Brain microvascular endothelial cell (primary cell): Measurements from ENCODE around the gene USP27X.

Experiments
- DNase-seq: peaks from one replicate; pipeline ENCODE4 v3.0.0-alpha.2; 2020
- H3K27ac ChIP-seq: fragments of 250-450 bp; sonication (Bioruptor Pico); 2 replicates; pipeline ENCODE4 v1.5.1; 2020; ENCODE audit warnings: mild to moderate bottlenecking, moderate library complexity
- H3K27me3 ChIP-seq: fragments of 250-450 bp; sonication (Bioruptor Pico); replicated peaks from 2 replicates; pipeline ENCODE4 v1.5.1; 2020; ENCODE audit warnings: mild to moderate bottlenecking
- H3K36me3 ChIP-seq: fragments of 250-450 bp; sonication (Bioruptor Pico); replicated peaks from 2 replicates; pipeline ENCODE4 v1.5.1; 2020; ENCODE audit warnings: mild to moderate bottlenecking
- H3K4me3 ChIP-seq: 2 replicates; pipeline ENCODE4 v1.5.1; 2011; ENCODE audit warnings: low read depth, mild to moderate bottlenecking, control low read depth, low read length, moderate library complexity
- CTCF ChIP-seq: IDR thresholded peaks from 2 replicates; pipeline ENCODE4 v1.5.1; 2011; ENCODE audit warnings: low read depth, mild to moderate bottlenecking, moderate library complexity, low read length, control low read depth, inconsistent platforms; ENCODE audit errors: missing control alignments
- in situ Hi-C: cut with HindIII; loops from 2 replicates; pipeline ENCODE4 v1.10.0; 2017; ENCODE audit warnings: low sequenced_read_pairs, low pct_ligation_motif_present

The USP27X gene

GRCh38 chrX:49877397-49878101 is 1.7 kb upstream of the USP27X start:
- in situ Hi-C loops = no loop called here
- no peak overlapping the region for H3K27ac ChIP-seq

GRCh38 chrX:49878128-49878833 is 1.0 kb upstream of the USP27X start:
- no peak overlapping the region for H3K27ac ChIP-seq
- no peak for DNase-seq
- in situ Hi-C loops = no loop called here
- no peaks in the 10 kb centered on the region for H3K36me3 ChIP-seq
- H3K4me3 ChIP-seq = peak overlapping the region; percentile 61
- no peaks in the 10 kb centered on the region for H3K27me3 ChIP-seq
- no peak for TF ChIP-seq CTCF

More at GRCh38 chrX:49877397-49878101, 1.7 kb upstream of the USP27X start:
- no peak for DNase-seq
- Histone ChIP-seq H3K4me3 (no peak overlapping the region), H3K36me3 (no peaks in the 10 kb centered on the region), H3K27me3 (no peaks in the 10 kb centered on the region)
- TF ChIP-seq CTCF = no peak

GRCh38 chrX:49879656-49880277 is 483 bp downstream of the USP27X start:
- Histone ChIP-seq H3K36me3 (no peaks in the 10 kb centered on the region), H3K4me3 (peak overlapping the region; percentile 61), H3K27ac (peak overlapping the region; percentile 66), H3K27me3 (no peaks in the 10 kb centered on the region)
- no peak for TF ChIP-seq CTCF
- in situ Hi-C loops = no loop called here
- no peak for DNase-seq

GRCh38 chrX:49880668-49881067 is 1.4 kb downstream of the USP27X start:
- Histone ChIP-seq H3K36me3 (no peaks in the 10 kb centered on the region), H3K27me3 (no peaks in the 10 kb centered on the region), H3K27ac (no peak overlapping the region), H3K4me3 (no peak overlapping the region)
- in situ Hi-C loops = no loop called here
- TF ChIP-seq CTCF = no peak
- no peak for DNase-seq

- no peak overlapping the region for H3K27ac ChIP-seq
These were observed 5.1 kb downstream of the USP27X start for GRCh38 chrX:49884290-49884862.

More at GRCh38 chrX:49884290-49884862, 5.1 kb downstream of the USP27X start:
- H3K36me3 ChIP-seq = no peaks in the 10 kb centered on the region
- H3K4me3 ChIP-seq = no peak overlapping the region
- H3K27me3 ChIP-seq = no peaks in the 10 kb centered on the region
- TF ChIP-seq CTCF = peak; percentile 86
- in situ Hi-C loops = no loop called here
- DNase-seq = peak; percentile 54
